ACC112 (cell line): Measurements from ENCODE around the gene PRPSAP2.

ENCODE experiments used
- H2AFZ ChIP-seq: fragments of 200-600 bp; sonication (generic); one replicate; pipeline ENCODE4 v1.6.0; 2017; ENCODE audit warnings: antibody characterized with exemption, low read length; ENCODE audit not compliant: unreplicated experiment
- H3K27ac ChIP-seq: fragments of 200-600 bp; sonication (generic); 2 replicates; pipeline ENCODE4 v1.5.1; 2014; ENCODE audit warnings: low read depth, mild to moderate bottlenecking, antibody characterized with exemption, low read length, moderate library complexity
- H3K27me3 ChIP-seq: fragments of 200-600 bp; sonication (generic); 2 replicates; pipeline ENCODE4 v1.6.1; 2014; ENCODE audit warnings: mild to moderate bottlenecking, antibody characterized with exemption, low read length, moderate library complexity, mixed read lengths; ENCODE audit not compliant: insufficient read depth
- H3K36me3 ChIP-seq: fragments of 200-600 bp; sonication (generic); 2 replicates; pipeline ENCODE4 v1.6.1; 2016; ENCODE audit warnings: mild to moderate bottlenecking, antibody characterized with exemption, low read length, moderate library complexity, mixed read lengths; ENCODE audit not compliant: insufficient read depth
- H3K4me1 ChIP-seq: fragments of 200-600 bp; sonication (generic); one replicate; pipeline ENCODE4 v1.6.1; 2016; ENCODE audit warnings: low read length, mixed read lengths; ENCODE audit not compliant: insufficient read depth, unreplicated experiment, control insufficient read depth
- H3K4me3 ChIP-seq: fragments of 200-600 bp; sonication (generic); 2 replicates; pipeline ENCODE4 v1.5.1; 2014; ENCODE audit warnings: mild to moderate bottlenecking, low read depth, low read length
- H3K79me2 ChIP-seq: fragments of 200-600 bp; sonication (generic); one replicate; pipeline ENCODE4 v1.6.0; 2016; ENCODE audit warnings: low read length; ENCODE audit not compliant: control insufficient read depth, unreplicated experiment, insufficient read depth

The PRPSAP2 gene

DNA sequence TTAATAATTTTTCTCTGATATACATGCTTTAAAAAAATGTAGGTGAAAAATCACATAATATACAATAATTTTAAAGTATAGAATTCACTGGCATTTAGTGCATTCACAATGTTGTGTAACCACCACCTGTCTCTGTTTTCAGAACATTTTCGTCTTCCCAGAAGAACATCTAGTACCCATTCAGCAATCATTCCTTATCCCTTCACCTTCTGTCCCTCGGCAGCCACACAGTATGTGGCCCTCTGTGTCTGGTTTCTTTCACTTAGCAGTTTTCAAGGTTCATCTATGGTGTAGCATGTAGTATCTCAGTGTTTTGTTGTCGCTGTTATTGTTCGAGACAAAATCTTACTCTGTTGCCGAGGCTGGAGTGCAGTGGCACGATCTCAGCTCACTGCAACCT, 33.6 kb downstream of the PRPSAP2 start:
- Histone ChIP-seq H3K36me3 (peaks cover 37% of the 10 kb centered on the region), H3K79me2 (peaks cover 2% of the 10 kb centered on the region), H3K4me1 (no peaks in the 10 kb centered on the region), H3K27ac (no peak overlapping the region), H3K27me3 (no peaks in the 10 kb centered on the region), H2AFZ (no peak overlapping the region), H3K4me3 (no peak overlapping the region)

DNA sequence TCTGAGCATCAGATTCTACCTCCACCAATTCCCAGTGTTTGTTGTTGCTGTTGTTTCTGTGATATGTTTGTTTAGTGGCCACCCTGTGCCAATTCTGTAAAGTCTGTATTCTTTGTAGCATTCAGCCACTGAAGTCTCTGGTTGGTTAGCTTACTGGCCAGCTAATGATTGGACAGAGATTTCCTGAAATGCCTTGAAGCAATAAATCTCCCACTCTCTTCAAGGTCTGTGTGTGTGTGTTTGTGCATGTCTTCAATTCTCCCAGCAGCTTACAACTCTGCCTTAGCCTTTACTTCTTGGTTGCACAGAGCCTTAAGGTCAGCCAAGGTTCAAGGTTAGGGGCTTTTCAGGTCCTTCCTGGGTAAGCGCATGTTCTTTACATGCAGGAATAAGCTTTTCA, 38.2 kb downstream of the PRPSAP2 start:
- Histone ChIP-seq H3K36me3 (peaks cover 34% of the 10 kb centered on the region), H3K4me3 (no peak overlapping the region), H3K79me2 (peaks cover 5% of the 10 kb centered on the region), H3K27me3 (no peaks in the 10 kb centered on the region), H3K27ac (no peak overlapping the region), H3K4me1 (no peaks in the 10 kb centered on the region), H2AFZ (no peak overlapping the region)

DNA sequence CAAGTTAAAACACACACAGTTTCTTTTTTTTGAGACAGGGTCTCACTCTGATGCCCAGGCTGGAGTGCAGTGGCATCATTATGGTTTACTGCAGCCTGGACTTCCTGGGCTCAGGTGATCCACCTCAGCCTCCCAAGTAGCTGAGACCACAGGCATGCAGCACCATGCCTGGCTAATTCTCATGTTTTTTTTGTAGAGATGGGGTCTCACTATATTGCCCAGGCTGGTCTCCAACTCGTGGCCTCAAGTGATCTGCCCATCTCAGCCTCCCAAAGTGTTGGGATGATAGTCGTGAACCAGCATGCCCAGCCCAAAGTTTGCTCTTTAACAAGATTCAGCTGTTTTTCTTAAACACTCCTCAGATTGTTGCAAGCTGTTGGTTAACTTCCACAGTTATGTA, 39.0 kb downstream of the PRPSAP2 start:
- no peak overlapping the region for H2AFZ ChIP-seq
- no peak overlapping the region for H3K4me3 ChIP-seq
- H3K79me2 ChIP-seq, result peaks cover 5% of the 10 kb centered on the region
- H3K36me3 ChIP-seq, result peaks cover 27% of the 10 kb centered on the region
- no peaks in the 10 kb centered on the region for H3K27me3 ChIP-seq
- H3K27ac ChIP-seq, result no peak overlapping the region
- no peaks in the 10 kb centered on the region for H3K4me1 ChIP-seq

DNA sequence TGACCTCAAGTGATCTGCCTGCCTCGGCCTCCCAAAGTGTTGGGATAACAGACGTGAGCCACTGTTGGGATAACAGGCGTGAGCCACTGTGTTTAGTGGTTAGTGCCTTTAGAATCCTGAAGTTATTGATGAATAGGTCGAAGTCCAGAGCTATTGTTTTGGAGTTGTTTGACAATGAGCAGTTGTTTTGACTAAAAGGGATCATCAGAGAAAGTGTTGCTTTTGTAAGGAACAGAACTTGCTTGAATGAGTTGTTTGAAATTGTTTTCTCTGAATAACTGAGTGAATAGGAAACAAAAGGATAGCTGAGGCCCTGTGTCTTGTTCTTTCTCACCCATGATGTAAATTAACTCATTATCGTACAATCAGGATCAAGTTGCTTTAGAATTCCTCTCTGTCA, 46.6 kb downstream of the PRPSAP2 start:
- H3K27ac ChIP-seq, result no peak overlapping the region
- no peaks in the 10 kb centered on the region for H3K27me3 ChIP-seq
- peaks cover 3% of the 10 kb centered on the region for H3K79me2 ChIP-seq
- peaks cover 9% of the 10 kb centered on the region; the same call in 1 of the 2 replicates for H3K36me3 ChIP-seq
- no peak overlapping the region for H3K4me3 ChIP-seq
- no peak overlapping the region for H2AFZ ChIP-seq
- no peaks in the 10 kb centered on the region for H3K4me1 ChIP-seq

DNA sequence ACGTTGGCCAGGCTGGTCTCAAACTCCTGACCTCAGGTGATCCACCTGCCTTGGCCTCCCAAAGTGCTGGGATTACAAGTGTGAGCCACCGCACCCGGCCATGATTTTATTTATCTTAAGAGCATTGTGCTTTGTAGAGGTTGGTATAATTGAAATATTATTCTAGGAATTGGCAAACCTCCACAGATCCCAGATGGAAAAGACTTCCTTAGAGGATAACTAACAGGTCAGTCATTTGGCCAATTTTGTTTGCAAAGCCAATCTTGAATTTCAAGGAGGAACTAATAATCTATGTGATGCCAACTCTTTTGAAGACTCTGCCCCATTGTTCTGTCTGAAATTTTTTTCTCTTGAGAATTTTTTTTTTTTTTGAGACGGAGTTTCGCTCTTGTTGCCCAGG, 47.3 kb downstream of the PRPSAP2 start:
- H3K36me3 ChIP-seq, result peaks cover 9% of the 10 kb centered on the region; the same call in 1 of the 2 replicates
- no peak overlapping the region for H3K27ac ChIP-seq
- H3K27me3 ChIP-seq, result no peaks in the 10 kb centered on the region
- no peaks in the 10 kb centered on the region for H3K4me1 ChIP-seq
- H3K79me2 ChIP-seq, result peaks cover 3% of the 10 kb centered on the region
- H3K4me3 ChIP-seq, result no peak overlapping the region
- H2AFZ ChIP-seq, result no peak overlapping the region

DNA sequence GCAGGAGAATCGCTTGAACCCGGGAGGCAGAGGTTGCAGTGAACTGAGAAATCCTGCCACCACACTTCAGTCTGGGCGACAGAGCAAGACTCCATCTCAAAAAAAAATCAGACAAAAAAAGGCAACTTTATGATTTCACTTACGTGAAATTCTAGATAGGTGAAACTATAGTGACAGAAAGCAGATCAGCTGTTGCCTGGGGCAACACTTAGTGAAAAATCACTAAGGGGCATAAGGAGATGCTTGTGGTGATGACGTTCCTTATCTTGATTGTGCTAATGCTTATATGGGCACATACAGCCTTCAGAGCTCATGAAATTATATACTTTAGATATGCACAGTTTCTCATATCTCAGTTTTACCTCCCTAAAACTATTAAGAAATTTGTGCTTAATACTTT, 52.4 kb downstream of the PRPSAP2 start:
- Histone ChIP-seq H3K36me3 (peaks cover 14% of the 10 kb centered on the region; the same call in 1 of the 2 replicates), H3K4me3 (no peak overlapping the region), H3K79me2 (no peaks in the 10 kb centered on the region)

DNA sequence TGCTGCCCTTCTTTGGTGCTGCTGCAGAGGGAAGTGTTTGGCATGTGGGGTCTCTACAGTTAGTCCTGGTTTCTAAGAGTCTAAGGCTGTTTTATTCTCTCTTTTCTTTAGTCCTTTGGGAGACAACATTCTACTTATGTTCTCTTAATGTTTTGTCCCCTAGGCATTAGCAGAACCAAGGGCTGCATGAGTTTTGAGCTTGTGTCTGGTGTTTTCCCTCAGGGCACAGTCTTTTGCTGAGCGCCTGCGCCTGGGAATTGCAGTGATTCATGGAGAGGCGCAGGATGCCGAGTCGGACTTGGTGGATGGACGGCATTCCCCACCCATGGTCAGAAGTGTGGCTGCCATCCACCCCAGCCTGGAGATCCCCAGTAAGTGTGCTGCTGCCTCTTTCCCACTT, 53.0 kb downstream of the PRPSAP2 start:
- Histone ChIP-seq H3K36me3 (peaks cover 14% of the 10 kb centered on the region; the same call in 1 of the 2 replicates), H3K79me2 (no peaks in the 10 kb centered on the region), H3K27ac (no peak overlapping the region), H3K27me3 (no peaks in the 10 kb centered on the region), H2AFZ (no peak overlapping the region), H3K4me3 (no peak overlapping the region), H3K4me1 (no peaks in the 10 kb centered on the region)

More for the DNA sequence above, 52.4 kb downstream of the PRPSAP2 start:
- no peaks in the 10 kb centered on the region for H3K27me3 ChIP-seq
- H3K27ac ChIP-seq, result no peak overlapping the region
- H3K4me1 ChIP-seq, result no peaks in the 10 kb centered on the region
- no peak overlapping the region for H2AFZ ChIP-seq

DNA sequence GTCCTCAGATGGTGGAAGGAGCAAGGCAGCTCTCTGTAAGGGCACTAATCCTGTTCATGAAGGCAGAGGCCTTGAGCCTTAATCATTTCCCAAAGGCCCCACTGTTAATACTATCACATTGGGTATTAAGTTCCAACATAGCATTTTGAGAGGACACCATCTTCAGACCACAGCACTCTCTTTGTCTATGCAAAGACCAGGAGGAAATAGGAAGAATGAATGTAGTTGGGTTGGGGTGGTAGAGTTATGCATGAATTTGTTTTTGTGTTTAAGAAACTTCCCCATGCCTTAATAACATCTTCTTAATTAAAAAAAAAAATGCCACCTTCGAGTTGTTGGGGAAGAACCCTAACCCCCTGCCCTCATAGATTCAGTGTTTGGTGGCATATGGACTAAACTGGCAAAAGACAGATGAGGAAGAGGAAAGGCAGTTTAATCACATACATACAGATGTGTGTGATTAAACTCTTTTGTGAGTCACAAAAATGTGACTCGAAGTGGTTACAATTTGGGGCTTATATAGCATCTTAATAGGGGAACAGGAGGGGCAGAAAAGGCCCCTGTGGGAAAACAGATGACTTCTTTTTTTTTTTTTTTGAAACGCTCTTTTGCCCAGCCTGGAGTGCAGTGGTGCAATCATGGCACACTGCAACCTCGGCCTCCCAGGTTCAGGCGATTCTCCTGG, 59.0 kb downstream of the PRPSAP2 start:
- H3K27me3 ChIP-seq, result no peaks in the 10 kb centered on the region
- no peak overlapping the region for H3K4me3 ChIP-seq
- H3K4me1 ChIP-seq, result peaks cover 19% of the 10 kb centered on the region
- H3K36me3 ChIP-seq, result peaks cover 7% of the 10 kb centered on the region; the same call in 1 of the 2 replicates
- H3K27ac ChIP-seq, result no peak overlapping the region
- H2AFZ ChIP-seq, result no peak overlapping the region
- no peaks in the 10 kb centered on the region for H3K79me2 ChIP-seq

DNA sequence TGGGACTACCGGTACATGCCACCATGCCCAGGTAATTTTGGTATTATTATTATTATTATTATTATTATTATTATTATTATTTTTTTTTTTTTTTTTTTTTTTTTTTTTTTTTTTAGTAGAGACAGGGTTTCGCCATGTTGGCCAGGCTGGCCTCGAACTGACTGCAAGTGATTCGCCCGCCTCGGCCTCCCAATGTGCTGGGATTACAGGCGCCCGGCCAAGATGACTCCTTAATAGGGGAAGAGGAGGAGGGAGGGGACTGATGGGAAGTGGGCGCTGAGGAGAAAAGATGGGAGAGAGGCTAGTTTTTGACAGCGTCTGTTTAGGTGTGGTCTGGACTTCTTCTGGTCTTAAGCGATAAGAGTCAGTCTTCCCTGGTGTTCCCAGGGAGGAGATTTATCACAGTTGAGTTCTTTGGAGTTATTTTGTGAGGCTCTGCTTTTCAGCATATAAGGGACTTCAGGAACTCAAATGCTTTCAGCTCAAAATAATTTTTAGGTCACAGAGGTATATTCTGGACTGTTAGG, 59.6 kb downstream of the PRPSAP2 start:
- Histone ChIP-seq H3K4me3 (no peak overlapping the region), H3K79me2 (no peaks in the 10 kb centered on the region), H3K36me3 (peaks cover 7% of the 10 kb centered on the region; the same call in 1 of the 2 replicates), H3K27me3 (no peaks in the 10 kb centered on the region), H3K4me1 (peaks cover 23% of the 10 kb centered on the region), H3K27ac (no peak overlapping the region), H2AFZ (no peak overlapping the region)

DNA sequence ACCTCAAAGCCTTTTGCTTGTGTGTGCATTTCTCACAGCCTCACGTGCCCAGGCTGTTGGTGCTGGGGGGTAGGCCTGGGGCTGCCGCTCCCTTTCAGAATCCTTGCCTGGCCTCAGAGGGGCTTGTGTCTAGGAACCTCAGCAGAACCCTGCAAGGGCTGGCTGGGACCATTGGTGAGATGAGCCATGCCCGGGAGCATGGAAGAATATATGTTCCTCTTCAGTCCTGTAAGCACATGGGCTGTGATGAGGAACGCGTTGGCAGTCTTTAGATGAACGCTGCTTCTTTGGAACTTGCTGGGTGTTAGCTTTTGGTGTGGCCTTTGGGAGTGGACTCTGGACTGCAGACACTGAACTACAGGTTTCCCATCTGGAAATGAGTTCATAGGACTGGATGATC, 62.0 kb downstream of the PRPSAP2 start:
- Histone ChIP-seq H3K4me1 (peaks cover 23% of the 10 kb centered on the region), H3K4me3 (no peak overlapping the region), H3K27ac (no peak overlapping the region), H3K36me3 (peaks cover 4% of the 10 kb centered on the region; the same call in 1 of the 2 replicates), H3K27me3 (no peaks in the 10 kb centered on the region), H2AFZ (no peak overlapping the region), H3K79me2 (no peaks in the 10 kb centered on the region)

DNA sequence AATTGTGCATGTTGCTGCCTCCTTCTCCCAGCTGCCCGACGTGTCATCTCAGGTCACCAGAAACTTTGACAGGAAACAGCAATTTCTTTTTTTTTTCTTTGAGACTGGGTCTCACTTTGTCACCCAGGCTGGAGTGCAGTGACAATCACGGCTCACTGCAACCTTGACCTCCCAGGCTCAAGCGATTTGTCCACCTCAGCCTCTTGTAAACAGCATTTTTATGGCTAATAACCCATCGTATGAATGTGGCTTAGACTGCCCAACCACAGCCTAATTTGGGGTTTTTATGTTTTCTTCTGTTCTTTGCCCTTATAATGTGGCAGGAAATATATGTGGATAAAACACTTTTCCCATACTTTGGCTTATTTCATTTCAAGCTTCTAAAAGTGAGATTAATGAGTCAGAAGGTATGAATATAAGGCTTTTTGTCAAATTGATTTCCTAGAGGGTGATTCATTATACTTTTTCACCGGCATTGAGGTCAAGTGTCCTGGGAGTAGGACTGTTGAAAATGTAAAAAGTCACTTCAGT, 63.0 kb downstream of the PRPSAP2 start:
- Histone ChIP-seq H3K27ac (peak overlapping the region; percentile 65), H3K79me2 (no peaks in the 10 kb centered on the region), H3K36me3 (peaks cover 4% of the 10 kb centered on the region; the same call in 1 of the 2 replicates), H3K4me1 (peaks cover 23% of the 10 kb centered on the region), H3K27me3 (no peaks in the 10 kb centered on the region), H2AFZ (no peak overlapping the region), H3K4me3 (peak overlapping the region; percentile 29; the same call in 1 of the 2 replicates)
